ENCODE measurements around the gene NISCH. TPM values are rescaled to one million over a fixed set of nuclear protein-coding genes. Genes with fewer than 3 reads are reported as not detected.

The NISCH gene
- polyA plus RNA-seq, 1 donor (not counting 4 experiments of a cell fraction or from before 2014, with no cell fraction given) = 48.1 TPM

DNA sequence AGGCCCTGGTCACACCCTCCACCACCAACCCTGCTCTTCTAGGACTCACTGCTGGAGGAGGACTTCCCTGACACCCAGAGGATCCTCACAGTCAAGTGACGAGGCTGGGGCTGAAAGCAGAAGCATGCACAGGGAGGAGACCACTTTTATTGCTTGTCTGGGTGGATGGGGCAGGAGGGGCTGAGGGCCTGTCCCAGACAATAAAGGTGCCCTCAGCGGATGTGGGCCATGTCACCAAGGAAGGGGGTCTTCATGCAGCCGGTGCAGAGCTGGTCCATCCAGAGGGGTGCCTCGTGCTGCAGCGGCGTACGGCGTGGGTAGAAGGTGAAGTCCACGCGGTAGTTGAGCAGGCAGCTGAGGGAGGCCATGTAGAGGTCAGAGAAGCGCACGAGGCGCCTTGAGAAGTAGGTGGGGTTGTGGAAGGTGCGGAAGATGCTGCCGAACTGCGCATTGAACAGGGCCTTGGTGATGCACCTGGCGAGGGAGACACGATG lies 68.9 kb downstream of the NISCH start:
- DNase-seq (ENCODE audit: low read depth, low spot score) = no peak
- no peak for FAIRE-seq
- Histone ChIP-seq H3K9me3 (ENCODE audit: control insufficient read depth, low read depth, low read length) (no peaks in the 10 kb centered on the region), H3K4me2 (ENCODE audit: control insufficient read depth, extremely low read depth, insufficient read depth, low read depth, low read length) (peak overlapping the region; percentile 32), H3K9me1 (ENCODE audit: control insufficient read depth, extremely low read depth, insufficient read depth, low read length) (peaks cover 3% of the 10 kb centered on the region), H2AFZ (ENCODE audit: control insufficient read depth, low read length) (no peak overlapping the region), H4K20me1 (ENCODE audit: control insufficient read depth, extremely low read depth, insufficient read depth, low read length) (peaks cover 3% of the 10 kb centered on the region), H3K4me3 (ENCODE audit: control insufficient read depth in 2 of 3, extremely low read depth in 1 of 3, insufficient read depth in 2 of 3, low read depth in 1 of 3, low read length in 3 of 3) (no peak overlapping the region), H3K27ac (ENCODE audit: control insufficient read depth, insufficient read depth, low read length) (no peak overlapping the region), H3K36me3 (ENCODE audit: control insufficient read depth in 2 of 2, extremely low read depth in 1 of 2, insufficient read depth in 2 of 2, low read length in 2 of 2) (peaks cover 12 to 16% of the 10 kb centered on the region in 2 experiments), H3K9ac (ENCODE audit: control insufficient read depth, extremely low read depth, insufficient read depth, low read length) (no peak overlapping the region), H3K4me1 (ENCODE audit: control insufficient read depth, extremely low read depth, insufficient read depth, low read length) (peaks cover 20% of the 10 kb centered on the region), H3K79me2 (ENCODE audit: control insufficient read depth, insufficient read depth, low read length) (no peaks in the 10 kb centered on the region), H3K27me3 (ENCODE audit: control insufficient read depth, extremely low read depth, insufficient read depth, low read length) (no peaks in the 10 kb centered on the region)
- dilution Hi-C loops (cut with MboI; ENCODE audit: extremely low pct_ligation_motif_present, low sequenced_read_pairs) = no loop called here
- TF ChIP-seq CTCF (optimal IDR thresholded peaks at IDR 0.05 in 1 of 3, IDR thresholded peaks at IDR 0.05 in 1 of 3, conservative IDR thresholded peaks at IDR 0.05 in 1 of 3; ENCODE audit: extremely low read depth in 1 of 3, insufficient read depth in 2 of 3, low read length in 3 of 3) (no peak), EZH2 (IDR thresholded peaks at IDR 0.05; ENCODE audit: low read length) (no peak)

GRCh38 chr3:52524752-52525679 lies 69.6 kb downstream of the NISCH start:
- H4K20me1 ChIP-seq (ENCODE audit: control insufficient read depth, extremely low read depth, insufficient read depth, low read length) = peaks cover 3% of the 10 kb centered on the region
- H3K9me3 ChIP-seq (ENCODE audit: control insufficient read depth, low read depth, low read length) = no peaks in the 10 kb centered on the region
- H2AFZ ChIP-seq (ENCODE audit: control insufficient read depth, low read length) = no peak overlapping the region
- peak; percentile 17 for FAIRE-seq
- peaks cover 20% of the 10 kb centered on the region for H3K4me1 ChIP-seq (ENCODE audit: control insufficient read depth, extremely low read depth, insufficient read depth, low read length)
- H3K4me3 ChIP-seq (ENCODE audit: control insufficient read depth in 2 of 3, extremely low read depth in 1 of 3, insufficient read depth in 2 of 3, low read depth in 1 of 3, low read length in 3 of 3) = no peak overlapping the region
- TF ChIP-seq EZH2 (IDR thresholded peaks at IDR 0.05; ENCODE audit: low read length) (no peak), CTCF (optimal IDR thresholded peaks at IDR 0.05 in 1 of 3, IDR thresholded peaks at IDR 0.05 in 1 of 3, conservative IDR thresholded peaks at IDR 0.05 in 1 of 3; ENCODE audit: extremely low read depth in 1 of 3, insufficient read depth in 2 of 3, low read length in 3 of 3) (no peak)
- peak overlapping the region; percentile 18 for H3K9ac ChIP-seq (ENCODE audit: control insufficient read depth, extremely low read depth, insufficient read depth, low read length)
- H3K79me2 ChIP-seq (ENCODE audit: control insufficient read depth, insufficient read depth, low read length) = no peaks in the 10 kb centered on the region
- peak overlapping the region; percentile 32 for H3K4me2 ChIP-seq (ENCODE audit: control insufficient read depth, extremely low read depth, insufficient read depth, low read depth, low read length)
- dilution Hi-C loops (cut with MboI; ENCODE audit: extremely low pct_ligation_motif_present, low sequenced_read_pairs) = no loop called here
- H3K27me3 ChIP-seq (ENCODE audit: control insufficient read depth, extremely low read depth, insufficient read depth, low read length) = no peaks in the 10 kb centered on the region
- H3K27ac ChIP-seq (ENCODE audit: control insufficient read depth, insufficient read depth, low read length) = peak overlapping the region; percentile 47
- DNase-seq (ENCODE audit: low read depth, low spot score) = no peak
- peaks cover 3% of the 10 kb centered on the region for H3K9me1 ChIP-seq (ENCODE audit: control insufficient read depth, extremely low read depth, insufficient read depth, low read length)
- peaks cover 12 to 16% of the 10 kb centered on the region in 2 experiments for H3K36me3 ChIP-seq (ENCODE audit: control insufficient read depth in 2 of 2, extremely low read depth in 1 of 2, insufficient read depth in 2 of 2, low read length in 2 of 2)
